Measurements from ENCODE around the gene TGM1.
"Not testable (repeated sequence)": the region's sequence is repeated elsewhere in the genome, so short reads cannot be mapped to it uniquely, and the experiment has no call there.

TGM1 gene

GRCh38 chr14:24204163-24205146 lies 58.5 kb downstream of the TGM1 start:
- CTCF ChIA-PET = no interaction called here
- no peak for DNase-seq (ENCODE audit: low read depth, low spot score)
- TF ChIP-seq CTCF (IDR thresholded peaks at IDR 0.05; ENCODE audit: insufficient read depth, low read length, missing control alignments) = no peak
- POLR2A ChIA-PET = interaction anchor here (0.5 kb wide), 1 partner anchor 96 kb away, joined by 3 read pairs; no protein-coding TSS in a partner anchor
- no peak overlapping the region for H3K4me3 ChIP-seq (ENCODE audit: low read depth, low read length)

- ChIA-PET CTCF (interaction anchor here (1.4 kb wide), 1 partner anchor 94 kb away, joined by 6 read pairs; no protein-coding TSS in a partner anchor), POLR2A (interaction anchor here (1.4 kb wide), 1 partner anchor 8 kb away, joined by 4 read pairs; the partner anchor contains the start of gene TM9SF1)
Observed at GRCh38 chr14:24203249-24203886, 59.6 kb downstream of the TGM1 start.

GRCh38 chr14:24202538-24202937 lies 60.4 kb downstream of the TGM1 start:
- not testable (repeated sequence) for DNase-seq (ENCODE audit: low read depth, low spot score); H3K4me3 ChIP-seq (ENCODE audit: low read depth, low read length)
- ChIA-PET CTCF (interaction anchor here (1.4 kb wide), 1 partner anchor 95 kb away, joined by 6 read pairs; no protein-coding TSS in a partner anchor), POLR2A (interaction anchor here (1.4 kb wide), 1 partner anchor 8 kb away, joined by 4 read pairs; the partner anchor contains the start of gene TM9SF1)

More at GRCh38 chr14:24203249-24203886, 59.6 kb downstream of the TGM1 start:
- not testable (repeated sequence) for DNase-seq (ENCODE audit: low read depth, low spot score); H3K4me3 ChIP-seq (ENCODE audit: low read depth, low read length)

Data from AG04449 (cell line).